Frontal cortex (tissue), 4 donors: ENCODE measurements around the gene PROB1. TPM values are rescaled to one million over a fixed set of nuclear protein-coding genes. Genes with fewer than 3 reads are reported as not detected.
A peak's percentile ranks its signal among the peaks of the same experiment; 100 is the strongest.
"Not testable (repeated sequence)": the region's sequence is repeated elsewhere in the genome, so short reads cannot be mapped to it uniquely, and the experiment has no call there.

Experiments
- DNase-seq, 2 donors: peaks; one replicate each; pipeline ENCODE4 v3.0.0; 2012; ENCODE audit warnings: low spot score in 2 of 2
- FAIRE-seq: peaks from 2 replicates; lab custom pipeline; 2012; peaks lifted over from hg19 to GRCh38; lab: Jason Lieb, UNC
- total RNA-seq: library from RNA; depleted of rRNA; stranded (reverse); fragments of >200 nt; gene quantifications from one replicate; pipeline ENCODE4 v1.2.3, GENCODE V29; 2014
- donor health status: control.
- donor health status: control.
- donor health status: control.

The PROB1 gene
- total RNA-seq, 1 donor from 2014 or later, result under 0.01 TPM

- no peak for DNase-seq
- no peak for FAIRE-seq
Measured at GRCh38 chr5:139354186-139354585, 40.7 kb downstream of the PROB1 start.

- FAIRE-seq, DNase-seq: not testable (repeated sequence)
Measured at GRCh38 chr5:139347863-139348262, 47.0 kb downstream of the PROB1 start.

GRCh38 chr5:139345442-139345841, 49.5 kb downstream of the PROB1 start:
- not testable (repeated sequence) for FAIRE-seq, DNase-seq

GRCh38 chr5:139344177-139344576, 50.7 kb downstream of the PROB1 start:
- FAIRE-seq, result no peak
- no peak for DNase-seq

- FAIRE-seq, result no peak
Measured at GRCh38 chr5:139343476-139343875, 51.4 kb downstream of the PROB1 start.

GRCh38 chr5:139342423-139342723, 52.5 kb downstream of the PROB1 start:
- no peak for DNase-seq
- FAIRE-seq, result no peak

More at GRCh38 chr5:139343476-139343875, 51.4 kb downstream of the PROB1 start:
- no peak for DNase-seq

- FAIRE-seq (peak; percentile 33), DNase-seq (peak; percentile 81 to 90)
Measured at GRCh38 chr5:139341689-139342422, 53.0 kb downstream of the PROB1 start, which contains the start of gene PAIP2. TSS of gene PAIP2 (plus strand) at chr5:139341854. CDS start at chr5:139363785, 21,931 bp downstream.

- DNase-seq (no peak), FAIRE-seq (no peak)
Measured at GRCh38 chr5:139341187-139341688, 53.7 kb downstream of the PROB1 start.

Other genes starting within 250 kb of the PROB1 start
- 9.4 TPM for gene SIL1, start 196.7 kb downstream of the PROB1 start, total RNA-seq
- gene MATR3, start 101.4 kb downstream of the PROB1 start, total RNA-seq, result 810 TPM
- gene PAIP2, start 53.2 kb downstream of the PROB1 start, total RNA-seq, result 113 TPM
- not detected for gene SLC23A1, start 11.8 kb downstream of the PROB1 start, total RNA-seq
- not detected for gene MZB1, start 5.2 kb downstream of the PROB1 start, total RNA-seq
- gene SPATA24, start 9.0 kb upstream of the PROB1 start, total RNA-seq, result 1.6 TPM
- 53.0 TPM for gene DNAJC18, start 44.4 kb upstream of the PROB1 start, total RNA-seq
- 4.9 TPM for gene ECSCR, start 67.6 kb upstream of the PROB1 start, total RNA-seq
- gene SMIM33, start 75.9 kb upstream of the PROB1 start, total RNA-seq, result not detected
- 3.3 TPM for gene STING1, start 87.7 kb upstream of the PROB1 start, total RNA-seq
- gene UBE2D2, start 166.2 kb upstream of the PROB1 start, total RNA-seq, result 124 TPM